GM21526 (cell line): ENCODE measurements around the gene SH3RF3.
A peak's percentile ranks its signal among the peaks of the same experiment; 100 is the strongest.

ENCODE experiments used
- ATAC-seq: cut with Tn5 transposase; IDR thresholded peaks from one replicate; pipeline ENCODE4 v1.9.1; 2021; ENCODE audit warnings: moderate library complexity; ENCODE audit not compliant: unreplicated experiment, low FRiP score

SH3RF3 gene

DNA sequence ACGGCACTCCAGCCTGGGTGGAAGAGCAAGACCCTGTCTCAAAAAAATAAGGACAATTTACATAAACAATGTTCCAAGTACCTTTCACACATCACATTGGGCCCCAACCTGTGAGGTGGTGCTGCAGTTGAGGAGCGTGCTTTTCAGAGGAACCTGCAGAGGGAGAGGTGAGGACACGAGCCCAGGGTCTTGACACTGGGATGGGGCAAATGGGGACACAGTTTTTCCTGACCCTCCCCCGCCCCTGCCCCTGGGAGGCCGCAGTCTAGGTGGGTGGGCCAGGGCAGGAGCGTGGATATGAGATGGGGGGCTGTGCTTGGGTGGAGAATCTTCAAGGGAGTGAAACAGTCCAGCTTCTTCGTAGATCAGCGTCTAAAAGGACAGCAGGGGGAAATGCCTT is 371.9 kb downstream of the SH3RF3 start:
- ATAC-seq = no peak

DNA sequence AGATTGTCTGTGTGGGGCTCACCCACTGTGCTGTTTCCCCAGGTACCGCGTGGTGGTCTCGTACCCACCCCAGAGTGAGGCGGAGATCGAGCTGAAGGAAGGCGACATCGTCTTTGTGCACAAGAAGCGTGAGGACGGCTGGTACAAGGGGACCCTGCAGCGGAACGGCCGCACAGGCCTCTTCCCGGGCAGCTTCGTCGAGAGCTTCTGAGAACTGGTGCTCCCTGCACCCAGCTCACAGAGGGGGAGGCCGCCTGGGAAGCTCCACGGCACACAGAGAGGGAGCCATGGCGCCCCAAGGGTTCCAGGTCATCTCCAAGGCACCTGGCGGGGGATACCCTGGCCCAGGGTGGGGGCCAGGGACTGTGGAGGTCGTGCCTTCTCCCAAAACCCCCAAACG is 372.5 kb downstream of the SH3RF3 start:
- ATAC-seq = no peak

DNA sequence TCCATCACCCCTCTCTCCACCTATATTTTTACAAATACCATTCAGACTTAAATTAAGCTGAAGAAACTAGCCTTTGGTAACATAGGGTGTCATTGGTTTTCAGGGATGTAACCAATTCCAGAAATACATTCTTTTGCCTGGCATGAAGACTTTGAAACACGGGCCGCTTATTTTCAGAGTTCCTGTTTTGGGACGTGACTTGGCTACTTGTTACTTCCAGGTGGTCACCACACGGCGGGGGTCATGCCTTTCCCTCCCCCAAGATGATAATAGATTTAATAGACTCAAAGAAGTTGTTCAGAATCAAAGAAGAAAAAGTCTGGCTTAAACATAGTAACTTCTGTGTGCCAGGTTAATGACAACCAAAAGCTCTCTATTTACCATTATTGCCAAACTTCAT is 374.2 kb downstream of the SH3RF3 start:
- ATAC-seq = no peak

DNA sequence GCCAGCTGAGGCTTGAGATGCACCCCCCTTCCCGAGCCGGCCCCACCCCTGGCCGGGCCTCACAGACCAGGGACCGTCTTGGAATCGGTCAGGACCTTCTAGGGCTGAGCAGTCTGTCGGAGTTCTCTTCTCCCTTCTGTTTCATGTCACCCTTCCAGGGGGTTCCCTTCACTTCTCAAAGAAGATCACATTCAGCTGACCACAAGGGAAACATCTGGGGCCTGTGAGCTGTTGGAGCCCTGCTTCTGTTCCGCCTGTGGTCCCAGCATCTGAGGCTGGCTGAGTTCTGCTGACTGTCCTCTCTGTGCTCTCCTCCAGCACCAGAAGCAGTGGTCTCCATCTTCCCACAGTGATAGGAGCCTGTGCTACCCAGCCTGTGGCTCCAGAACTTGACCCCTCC is 378.2 kb downstream of the SH3RF3 start:
- no peak for ATAC-seq

- no peak for ATAC-seq
Measured at GRCh38 chr2:109507828-109508227, 378.8 kb downstream of the SH3RF3 start.

DNA sequence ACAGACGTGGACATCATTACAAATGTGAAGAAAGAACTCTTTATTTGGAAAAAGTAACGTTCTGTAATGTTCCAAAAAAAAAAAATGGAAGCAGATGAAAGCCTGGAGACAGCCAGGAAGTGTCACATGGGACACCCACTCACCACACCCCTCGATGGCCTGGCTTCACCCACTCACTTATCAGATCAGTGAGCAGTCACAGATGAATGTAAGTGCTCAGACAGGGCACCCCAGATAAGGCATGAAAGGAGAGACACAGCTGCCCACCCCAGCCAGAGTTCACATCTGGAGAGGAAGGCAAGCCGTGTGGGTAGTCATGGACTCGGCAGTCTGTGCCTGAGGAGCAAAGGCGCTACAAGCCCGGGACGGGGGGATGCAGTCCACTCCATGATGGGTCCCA is 379.6 kb downstream of the SH3RF3 start:
- no peak for ATAC-seq

GRCh38 chr2:109510136-109511028 is 381.4 kb downstream of the SH3RF3 start:
- ATAC-seq = no peak

- no peak for ATAC-seq
Measured at GRCh38 chr2:109511168-109511567, 382.2 kb downstream of the SH3RF3 start.

GRCh38 chr2:109512076-109512475 is 383.1 kb downstream of the SH3RF3 start:
- ATAC-seq = no peak

DNA sequence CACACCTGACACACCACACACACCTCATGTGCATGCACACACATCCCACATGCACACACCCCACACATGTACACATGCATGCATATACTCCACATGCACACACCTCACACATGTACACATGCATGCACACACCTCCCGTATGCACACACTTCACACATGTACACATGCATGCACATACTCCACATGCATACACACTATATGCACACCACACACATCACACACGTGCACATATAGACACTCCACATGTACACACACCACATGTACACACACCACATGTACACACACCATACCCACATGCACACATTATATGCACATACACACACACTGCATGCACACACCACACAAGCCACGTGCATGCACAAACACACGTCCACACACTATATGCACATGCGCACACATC is 384.2 kb downstream of the SH3RF3 start:
- no peak for ATAC-seq

DNA sequence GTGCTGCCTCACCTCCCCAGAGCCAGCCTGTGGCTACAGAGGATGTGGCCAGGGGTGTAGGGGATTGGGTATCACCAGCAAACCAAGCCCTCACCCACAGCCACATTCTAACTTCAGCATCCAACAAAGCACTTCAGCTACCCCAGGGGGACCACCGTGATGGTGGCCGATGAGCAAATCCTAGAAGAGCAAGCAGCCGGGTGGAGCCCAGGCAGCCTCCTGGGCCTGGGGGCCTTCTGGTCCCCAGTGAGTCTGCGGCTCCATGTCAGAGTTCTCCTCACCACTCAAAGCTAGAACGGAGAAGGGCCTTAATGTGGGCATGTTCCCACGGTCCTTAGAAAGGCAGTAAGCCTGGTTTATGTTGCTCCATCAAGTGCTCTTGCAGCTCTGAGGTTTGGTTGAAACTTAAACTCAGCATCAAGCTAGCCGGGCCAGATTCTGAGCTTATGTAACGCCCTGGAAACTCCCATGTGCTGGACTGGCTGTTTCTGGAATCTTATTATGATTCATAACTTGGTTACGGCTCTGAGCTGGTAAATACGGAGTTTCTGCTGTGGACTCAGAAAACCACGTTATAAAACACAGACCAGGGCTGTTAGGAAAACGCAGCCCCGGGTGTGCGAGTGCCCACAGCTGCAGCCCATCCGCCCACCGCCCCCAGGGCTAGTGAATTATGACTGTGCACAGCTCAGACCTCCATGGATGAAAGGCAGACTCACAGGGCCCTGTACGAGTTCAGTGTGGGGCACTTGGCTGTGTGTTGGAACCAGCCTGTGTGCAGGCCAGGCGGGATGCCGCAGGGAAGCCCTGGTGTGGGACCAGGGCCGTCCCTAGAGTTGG is 385.0 kb downstream of the SH3RF3 start:
- ATAC-seq = peak; percentile 51

DNA sequence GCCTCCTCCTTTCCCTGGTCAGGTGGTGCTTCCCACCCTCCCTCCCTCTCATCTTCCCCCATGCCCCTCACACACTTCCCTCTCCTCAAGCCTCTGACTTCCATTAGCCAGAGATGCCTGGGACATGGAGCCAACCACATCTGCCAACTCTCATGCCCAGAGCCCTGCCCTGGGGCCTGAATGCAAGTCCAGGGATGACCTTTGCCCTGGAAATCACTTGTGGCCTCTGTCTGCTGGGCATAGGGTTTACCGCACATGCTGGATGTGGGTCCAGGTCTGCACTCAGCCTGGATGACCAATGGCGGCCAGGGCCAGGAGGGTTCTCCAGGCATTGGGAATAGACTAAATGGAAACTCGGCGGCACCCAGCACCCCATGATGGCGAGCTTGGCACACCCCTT is 385.9 kb downstream of the SH3RF3 start:
- ATAC-seq = no peak

DNA sequence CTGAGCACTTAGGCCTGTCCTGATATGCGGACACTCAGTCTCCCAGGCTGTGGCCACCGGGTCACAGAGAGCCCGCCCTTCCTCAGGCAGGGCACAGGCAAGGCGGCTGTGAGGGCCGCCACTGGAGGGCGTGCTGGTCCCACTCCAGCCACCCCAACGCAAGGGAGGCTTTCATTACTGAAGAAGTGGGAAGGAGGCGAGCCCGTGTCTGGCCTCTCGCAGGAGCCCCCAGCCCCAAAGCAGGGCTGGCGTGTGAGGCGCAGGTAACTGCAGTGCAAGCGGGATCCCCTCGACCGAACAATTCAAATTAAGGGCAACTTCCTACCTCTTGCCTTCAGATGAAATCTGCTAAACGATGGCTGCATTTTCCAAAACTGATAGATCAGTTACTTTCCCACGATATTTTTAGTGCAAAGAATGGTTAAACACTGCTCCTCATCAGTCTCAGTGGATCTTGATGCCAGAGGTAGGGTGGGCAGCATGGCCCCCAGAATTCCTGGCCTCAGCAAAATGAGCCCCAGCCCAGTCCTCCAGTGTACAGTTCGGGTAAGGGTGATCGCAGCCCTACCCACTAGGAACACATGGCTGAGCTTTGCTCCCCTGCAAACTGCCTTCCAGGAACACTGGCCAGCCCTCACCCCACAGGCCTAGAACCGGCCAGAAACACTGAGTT is 387.6 kb downstream of the SH3RF3 start:
- no peak for ATAC-seq

- ATAC-seq = no peak
Measured at GRCh38 chr2:109517118-109517889, 388.3 kb downstream of the SH3RF3 start.

- ATAC-seq = no peak
Measured at GRCh38 chr2:109519513-109519912, 390.5 kb downstream of the SH3RF3 start.

- no peak for ATAC-seq
Measured at GRCh38 chr2:109521233-109522062, 392.4 kb downstream of the SH3RF3 start.

DNA sequence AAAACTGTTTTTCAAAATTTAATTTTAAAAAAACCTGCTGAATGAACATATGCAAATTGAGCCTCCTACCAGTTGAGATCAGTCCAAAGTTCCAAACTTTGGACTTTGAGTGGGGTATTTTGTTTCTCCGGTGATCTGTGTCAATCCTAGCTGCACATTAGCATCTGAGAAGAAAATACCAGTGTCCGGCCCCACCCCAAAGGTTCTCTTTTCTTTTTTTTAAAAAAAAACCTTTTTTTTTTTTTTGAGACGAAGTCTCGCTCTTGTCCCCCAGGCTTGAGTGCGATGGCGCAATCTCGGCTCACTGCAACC is 393.0 kb downstream of the SH3RF3 start:
- ATAC-seq = no peak

DNA sequence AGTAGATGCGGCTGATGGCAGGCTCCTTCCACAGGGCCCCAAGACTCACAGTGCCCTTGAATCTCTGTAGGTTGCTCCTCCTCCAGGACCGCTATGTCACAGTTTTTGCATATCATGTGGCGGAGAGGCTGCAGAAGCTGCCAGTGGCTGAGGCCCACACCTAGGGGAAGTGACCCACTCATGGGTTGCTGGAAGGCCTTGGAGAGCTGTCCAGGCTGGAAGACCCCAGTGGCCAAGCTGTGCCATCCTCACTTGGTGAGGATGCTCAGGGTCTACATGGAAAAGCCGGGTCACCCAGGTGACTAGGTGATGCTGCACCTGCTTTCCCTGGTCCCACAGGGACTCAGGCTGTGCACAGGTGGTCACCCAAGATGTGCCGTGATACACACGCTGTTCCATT is 394.1 kb downstream of the SH3RF3 start:
- no peak for ATAC-seq

- no peak for ATAC-seq
Measured at GRCh38 chr2:109523536-109524361, 394.7 kb downstream of the SH3RF3 start.
